IPS-18c (cell line): ENCODE results near the gene NEK8.

Source experiments
- H3K4me3 ChIP-seq: 2 replicates; pipeline ENCODE4 v1.7.0; 2013; ENCODE audit warnings: low read depth, mild to moderate bottlenecking, low read length, moderate library complexity; ENCODE audit not compliant: insufficient read depth
- H3K9me3 ChIP-seq: one replicate; pipeline ENCODE4 v1.6.1; 2013; ENCODE audit warnings: mild to moderate bottlenecking, low read length, moderate library complexity; ENCODE audit not compliant: control insufficient read depth, insufficient read depth

NEK8 gene

DNA sequence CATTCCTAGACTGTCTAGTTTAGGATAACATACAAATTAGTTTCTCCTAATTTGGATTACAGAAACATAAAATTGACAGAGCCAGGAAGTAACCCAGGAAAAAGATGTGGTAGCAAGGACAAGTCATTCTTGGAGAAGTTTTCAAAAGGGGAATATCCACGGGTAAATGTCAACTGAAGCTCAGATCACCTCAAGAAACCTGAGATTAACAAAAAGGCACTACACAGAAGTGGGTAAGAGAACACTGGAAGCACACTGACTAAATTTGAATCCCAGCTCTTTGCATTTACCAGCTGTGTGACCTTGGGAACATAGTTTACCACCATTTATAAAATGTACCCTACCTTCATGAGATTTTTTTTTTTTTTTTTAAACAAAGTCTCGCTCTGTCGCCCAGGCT is 54.6 kb downstream of the NEK8 start:
- H3K9me3 ChIP-seq, result no peaks in the 10 kb centered on the region
- no peak overlapping the region for H3K4me3 ChIP-seq

- H3K4me3 ChIP-seq, result no peak overlapping the region
- H3K9me3 ChIP-seq, result no peaks in the 10 kb centered on the region
Observed at GRCh38 chr17:28788100-28788499, 59.5 kb downstream of the NEK8 start.
